ENCODE results near the gene GATD1. TPM values are rescaled to one million over a fixed set of nuclear protein-coding genes. Genes with fewer than 3 reads are reported as not detected.

GATD1 gene
- total and polyA plus RNA-seq, 9 of the 15 experiments (the other 6 are each of a cell fraction or from before 2014, with no cell fraction given): 2.8 to 144 (median 36.9) TPM

DNA sequence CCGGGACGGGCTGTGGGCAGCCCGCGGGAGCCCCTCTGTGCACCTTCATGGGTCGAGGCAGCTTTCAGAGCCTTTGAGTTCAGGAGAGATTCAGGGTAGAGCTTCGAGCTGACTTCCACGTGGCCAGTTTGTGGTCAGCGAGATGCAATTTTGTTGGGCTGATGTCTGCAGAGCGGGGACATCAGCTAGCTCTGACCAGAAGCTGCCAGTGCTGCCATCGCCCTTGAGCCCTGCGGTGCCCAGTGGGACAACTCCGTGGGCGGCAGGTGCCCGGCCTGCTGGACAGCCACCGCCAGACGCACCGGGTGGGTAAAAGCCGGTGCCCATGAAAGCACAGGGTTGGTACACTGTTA is 29.3 kb downstream of the GATD1 start (continued):
- TF ChIP-seq NFE2L1 (tag; IDR thresholded peaks at IDR 0.05; ENCODE audit: borderline replicate concordance, low read depth) (no peak), ATF3 (IDR thresholded peaks at IDR 0.05) (no peak), ATF3 (CRISPR knock-in tag; conservative IDR thresholded peaks at IDR 0.05) (no peak), ATF2 (CRISPR knock-in tag; IDR thresholded peaks at IDR 0.05) (0 out of 2 replicates have a peak, but pooled peaks have one; percentile 5), ZNF639 (CRISPR knock-in tag; conservative IDR thresholded peaks at IDR 0.05 in 1 of 2, IDR thresholded peaks at IDR 0.05 in 1 of 2) (peak in 1 of 2 experiments; percentile 10; a peak in 1 of 4 replicates), MEF2D (tag; conservative IDR thresholded peaks at IDR 0.05; ENCODE audit: low read depth) (peak; percentile 55; the same call in 1 of the 2 replicates), REST (IDR thresholded peaks at IDR 0.05; ENCODE audit: borderline replicate concordance) (no peak), REST (CRISPR knock-in tag; IDR thresholded peaks at IDR 0.05; ENCODE audit: low read depth) (no peak), MAZ (CRISPR knock-in tag; conservative IDR thresholded peaks at IDR 0.05 in 1 of 2, IDR thresholded peaks at IDR 0.05 in 1 of 2) (no peak), GABPB1 (CRISPR knock-in tag; IDR thresholded peaks at IDR 0.05) (0 out of 2 replicates have a peak, but pooled peaks have one; percentile 38)
- TF ChIP-seq, protein P1, sequence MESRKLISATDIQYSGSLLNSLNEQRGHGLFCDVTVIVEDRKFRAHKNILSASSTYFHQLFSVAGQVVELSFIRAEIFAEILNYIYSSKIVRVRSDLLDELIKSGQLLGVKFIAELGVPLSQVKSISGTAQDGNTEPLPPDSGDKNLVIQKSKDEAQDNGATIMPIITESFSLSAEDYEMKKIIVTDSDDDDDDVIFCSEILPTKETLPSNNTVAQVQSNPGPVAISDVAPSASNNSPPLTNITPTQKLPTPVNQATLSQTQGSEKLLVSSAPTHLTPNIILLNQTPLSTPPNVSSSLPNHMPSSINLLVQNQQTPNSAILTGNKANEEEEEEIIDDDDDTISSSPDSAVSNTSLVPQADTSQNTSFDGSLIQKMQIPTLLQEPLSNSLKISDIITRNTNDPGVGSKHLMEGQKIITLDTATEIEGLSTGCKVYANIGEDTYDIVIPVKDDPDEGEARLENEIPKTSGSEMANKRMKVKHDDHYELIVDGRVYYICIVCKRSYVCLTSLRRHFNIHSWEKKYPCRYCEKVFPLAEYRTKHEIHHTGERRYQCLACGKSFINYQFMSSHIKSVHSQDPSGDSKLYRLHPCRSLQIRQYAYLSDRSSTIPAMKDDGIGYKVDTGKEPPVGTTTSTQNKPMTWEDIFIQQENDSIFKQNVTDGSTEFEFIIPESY (CRISPR knock-in tag; IDR thresholded peaks at IDR 0.05): 0 out of 2 replicates have a peak, but pooled peaks have one; percentile 17

Measured in K562 (cell line).